HG02852 (cell line): ENCODE data around the gene PRDX5.
"Not testable (repeated sequence)": the region's sequence is repeated elsewhere in the genome, so short reads cannot be mapped to it uniquely, and the experiment has no call there.

Experiments
- ATAC-seq: cut with Tn5 transposase; IDR thresholded peaks from one replicate; pipeline ENCODE4 v1.9.1; 2021; ENCODE audit warnings: mild to moderate bottlenecking, moderate library complexity; ENCODE audit not compliant: unreplicated experiment

PRDX5 gene

GRCh38 chr11:64305075-64305690, 12.7 kb upstream of the PRDX5 start, which contains the start of gene ESRRA:
ESRRA (plus strand) TSS chr11:64305524; CDS start chr11:64307180, 1,656 bp downstream.
- ATAC-seq, result peak; percentile 54

DNA sequence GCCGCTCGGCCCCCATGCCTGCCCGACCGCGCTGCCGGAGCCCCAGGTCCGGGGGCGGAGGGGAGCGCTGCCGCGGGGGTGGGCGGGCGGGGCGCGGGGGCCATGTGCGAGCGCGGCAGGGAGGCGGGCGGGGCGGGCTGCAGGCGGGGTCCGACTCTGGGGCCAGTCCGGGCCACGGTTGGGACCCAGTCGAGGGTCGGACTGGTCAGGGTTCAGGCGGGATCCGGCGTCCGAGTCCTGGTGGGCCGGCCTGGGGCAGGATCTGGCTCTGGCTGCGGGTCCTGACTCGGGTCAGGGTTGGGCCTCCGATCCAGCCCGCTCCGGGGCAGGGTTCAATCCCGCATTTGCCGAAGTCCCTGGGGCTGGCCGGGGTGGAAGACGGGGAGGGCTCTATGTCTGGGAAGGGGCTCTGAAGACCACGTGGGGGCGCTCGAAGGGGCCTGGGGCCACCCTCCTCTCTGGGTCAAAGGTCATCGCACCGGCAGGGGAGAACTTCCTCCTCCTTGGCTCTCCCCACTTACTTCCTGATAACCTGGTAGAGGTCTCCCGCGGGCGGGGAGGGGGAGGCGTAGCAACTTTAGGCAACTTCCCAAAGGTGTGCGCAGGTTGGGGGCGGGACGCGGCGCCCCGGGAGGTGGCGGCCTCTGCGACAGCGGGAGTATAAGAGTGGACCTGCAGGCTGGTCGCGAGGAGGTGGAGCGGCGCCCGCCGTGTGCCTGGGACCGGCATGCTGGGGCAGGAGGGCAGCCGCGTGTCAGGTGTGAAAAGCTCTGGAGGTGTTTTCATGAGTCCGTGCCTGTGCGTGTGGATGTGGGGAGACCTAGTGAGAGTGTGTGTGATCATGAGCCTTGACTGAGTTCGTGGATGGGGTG, 12.0 kb upstream of the PRDX5 start:
- peak; percentile 26 for ATAC-seq

DNA sequence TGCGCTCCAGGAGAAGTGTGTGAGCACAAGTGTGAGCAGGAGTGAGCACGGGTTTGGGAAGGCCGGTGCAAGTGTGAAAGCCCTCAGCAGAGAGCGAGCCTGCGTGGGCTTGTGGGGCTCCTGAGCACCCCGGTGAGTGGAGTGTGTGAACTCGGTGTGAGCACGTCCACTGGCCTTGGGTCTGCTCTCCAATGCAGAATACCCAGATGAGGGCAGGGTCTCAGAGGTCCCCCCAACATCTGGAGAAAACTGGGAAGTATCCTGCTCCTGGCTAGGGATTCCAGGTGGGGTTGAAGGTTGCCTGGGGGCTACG, 11.4 kb upstream of the PRDX5 start:
- no peak for ATAC-seq

GRCh38 chr11:64306876-64307622, 10.9 kb upstream of the PRDX5 start:
- no peak for ATAC-seq

DNA sequence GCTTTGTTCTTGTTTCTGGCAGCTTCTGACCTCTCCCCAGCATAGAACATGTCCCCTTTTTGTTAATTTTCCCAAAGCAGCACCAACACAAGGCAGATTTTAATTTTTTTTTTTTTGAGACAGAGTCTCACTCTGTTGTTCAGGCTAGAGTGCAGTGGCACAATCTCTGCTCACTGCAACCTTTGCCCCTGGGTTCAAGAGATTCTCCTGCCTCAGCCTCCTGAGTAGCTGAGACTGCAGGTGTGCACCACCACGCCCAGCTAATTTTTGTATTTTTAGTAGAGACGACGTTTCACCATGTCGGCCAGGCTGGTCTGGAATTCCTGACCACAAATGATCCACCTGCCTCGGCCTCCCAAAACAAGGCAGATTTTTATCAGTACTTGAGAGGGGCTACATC, 10.1 kb upstream of the PRDX5 start:
- not testable (repeated sequence) for ATAC-seq

DNA sequence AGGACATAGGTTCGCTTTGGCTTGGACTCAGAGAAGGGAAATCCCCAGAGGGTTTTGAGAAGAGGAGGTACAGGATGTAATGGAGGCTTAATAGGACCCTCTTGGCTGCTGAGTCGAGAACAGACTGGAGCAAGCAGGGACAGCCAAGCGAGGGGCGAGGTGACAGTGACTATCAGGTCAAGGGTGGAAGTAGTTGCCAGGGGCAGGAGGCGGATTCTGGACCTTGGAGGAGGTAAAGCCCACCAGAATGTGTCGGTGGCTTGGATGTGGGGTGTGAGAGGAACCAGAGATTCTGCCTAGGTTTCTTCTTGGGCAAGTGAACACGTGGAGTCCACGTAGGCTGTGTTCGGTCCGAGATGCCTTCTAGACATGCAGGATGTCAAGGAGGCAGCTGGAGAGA, 5.0 kb upstream of the PRDX5 start:
- no peak for ATAC-seq

- no peak for ATAC-seq
Measured at GRCh38 chr11:64313491-64314145, 4.3 kb upstream of the PRDX5 start.

DNA sequence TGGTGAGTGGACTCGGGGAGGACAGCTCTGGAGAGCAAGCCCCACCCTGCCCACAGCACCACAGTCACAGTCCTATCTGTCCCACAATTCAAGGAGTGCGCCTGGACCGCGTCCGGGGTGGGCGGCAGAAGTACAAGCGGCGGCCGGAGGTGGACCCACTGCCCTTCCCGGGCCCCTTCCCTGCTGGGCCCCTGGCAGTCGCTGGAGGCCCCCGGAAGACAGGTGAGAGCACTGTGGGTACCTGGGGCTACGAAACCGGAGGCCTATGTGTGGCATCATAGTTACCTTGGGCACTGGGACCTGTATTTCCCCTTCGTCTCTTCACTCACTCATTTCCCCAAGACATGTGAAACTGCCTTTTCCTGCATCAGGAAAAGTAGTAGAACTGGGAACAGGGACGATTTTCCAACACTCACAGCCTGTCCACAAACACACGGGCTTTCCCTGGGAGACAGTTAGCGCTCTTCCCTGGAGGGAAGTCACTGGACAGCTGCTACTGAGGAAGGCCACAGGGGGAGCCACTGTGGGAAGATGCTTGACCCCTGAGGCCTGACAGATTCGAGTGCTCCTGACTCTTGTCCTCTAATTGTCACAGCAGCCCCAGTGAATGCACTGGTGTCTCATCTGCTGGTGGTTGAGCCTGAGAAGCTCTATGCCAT, 3.6 kb upstream of the PRDX5 start:
- ATAC-seq, result no peak

GRCh38 chr11:64314805-64315561, 2.9 kb upstream of the PRDX5 start:
- no peak for ATAC-seq

DNA sequence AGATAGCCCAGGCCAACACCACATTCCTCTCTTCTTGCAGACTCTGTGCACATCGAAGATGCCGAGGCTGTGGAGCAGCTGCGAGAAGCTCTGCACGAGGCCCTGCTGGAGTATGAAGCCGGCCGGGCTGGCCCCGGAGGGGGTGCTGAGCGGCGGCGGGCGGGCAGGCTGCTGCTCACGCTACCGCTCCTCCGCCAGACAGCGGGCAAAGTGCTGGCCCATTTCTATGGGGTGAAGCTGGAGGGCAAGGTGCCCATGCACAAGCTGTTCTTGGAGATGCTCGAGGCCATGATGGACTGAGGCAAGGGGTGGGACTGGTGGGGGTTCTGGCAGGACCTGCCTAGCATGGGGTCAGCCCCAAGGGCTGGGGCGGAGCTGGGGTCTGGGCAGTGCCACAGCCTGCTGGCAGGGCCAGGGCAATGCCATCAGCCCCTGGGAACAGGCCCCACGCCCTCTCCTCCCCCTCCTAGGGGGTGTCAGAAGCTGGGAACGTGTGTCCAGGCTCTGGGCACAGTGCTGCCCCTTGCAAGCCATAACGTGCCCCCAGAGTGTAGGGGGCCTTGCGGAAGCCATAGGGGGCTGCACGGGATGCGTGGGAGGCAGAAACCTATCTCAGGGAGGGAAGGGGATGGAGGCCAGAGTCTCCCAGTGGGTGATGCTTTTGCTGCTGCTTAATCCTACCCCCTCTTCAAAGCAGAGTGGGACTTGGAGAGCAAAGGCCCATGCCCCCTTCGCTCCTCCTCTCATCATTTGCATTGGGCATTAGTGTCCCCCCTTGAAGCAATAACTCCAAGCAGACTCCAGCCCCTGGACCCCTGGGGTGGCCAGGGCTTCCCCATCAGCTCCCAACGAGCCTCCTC, 2.0 kb upstream of the PRDX5 start:
- not testable (repeated sequence) for ATAC-seq

DNA sequence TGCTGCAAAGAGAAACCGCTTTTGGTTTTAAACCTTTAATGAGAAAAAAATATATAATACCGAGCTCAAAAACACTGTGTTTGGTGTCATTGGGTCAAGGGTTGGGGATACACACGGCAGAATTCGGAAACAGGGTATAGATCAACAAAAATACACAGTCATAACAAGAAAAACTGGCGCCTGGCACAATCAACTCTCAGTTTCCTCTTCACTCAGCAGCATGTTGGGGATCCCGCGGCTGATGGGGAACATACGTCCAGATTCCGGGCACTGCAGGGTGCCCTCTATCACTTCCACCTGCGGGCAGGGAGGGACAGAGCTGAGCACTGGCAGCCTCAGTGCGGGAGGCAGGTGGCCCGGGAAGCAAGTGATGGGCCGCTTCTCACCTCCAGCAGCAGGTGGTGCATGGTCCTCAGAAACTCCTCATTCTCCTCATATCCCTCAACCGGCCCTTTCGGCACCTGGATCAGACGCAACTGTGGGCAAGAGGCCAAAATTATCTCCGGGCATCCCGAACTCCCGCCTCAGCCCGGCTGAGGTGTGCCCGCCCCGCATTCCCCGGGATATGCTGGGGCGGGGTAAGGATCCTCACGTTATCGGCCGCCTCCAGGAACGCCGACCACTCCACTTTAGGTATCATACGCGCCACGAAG, 1.1 kb upstream of the PRDX5 start:
- ATAC-seq, result no peak

DNA sequence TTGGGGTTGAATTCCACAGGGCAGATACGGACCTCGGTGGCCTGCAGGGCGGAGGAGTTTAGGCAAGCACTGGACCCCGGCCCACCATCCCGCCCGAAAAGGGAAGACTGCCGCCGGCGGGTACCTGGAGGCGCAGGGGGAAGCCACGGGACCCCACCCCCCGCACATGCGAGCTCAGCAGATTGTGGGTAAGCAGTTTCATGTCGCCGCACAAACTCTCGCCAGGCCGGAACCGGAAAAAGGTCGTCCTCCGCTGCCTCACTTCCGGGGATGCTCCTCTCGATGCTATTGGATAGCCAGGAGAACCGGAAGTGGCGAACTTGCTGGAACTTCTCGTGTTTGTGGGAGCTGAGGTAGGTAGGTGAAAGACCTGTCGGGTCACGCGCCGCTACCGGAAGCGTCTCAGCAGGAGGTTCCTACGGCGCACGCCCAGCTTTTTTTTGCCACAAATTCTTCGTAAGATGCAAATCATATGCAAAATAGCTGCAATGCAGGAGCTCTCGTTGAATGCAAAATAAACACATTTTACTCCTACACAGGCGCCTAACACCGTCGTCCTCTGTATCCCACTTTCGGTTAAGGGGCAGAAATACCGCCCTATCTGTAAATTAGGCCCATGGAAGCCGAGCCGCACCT, 478 bp upstream of the PRDX5 start, which contains the start of gene TRMT112:
Gene TRMT112 (minus strand): TSS at position 235 of the 636 bp plus-strand sequence. CDS start 33 bp downstream, at position 202.
- peak; percentile 68 for ATAC-seq

GRCh38 chr11:64318766-64319761, 1.1 kb downstream of the PRDX5 start:
- ATAC-seq, result no peak

- no peak for ATAC-seq
Measured at GRCh38 chr11:64320556-64320955, 2.6 kb downstream of the PRDX5 start.

GRCh38 chr11:64321026-64321425, 3.1 kb downstream of the PRDX5 start:
- no peak for ATAC-seq

- no peak for ATAC-seq
Measured at GRCh38 chr11:64321533-64321932, 3.6 kb downstream of the PRDX5 start.

GRCh38 chr11:64322925-64323260, 5.0 kb downstream of the PRDX5 start:
- no peak for ATAC-seq
